Activated T-cell treated with anti-CD3 and anti-CD28 coated beads for 4 hours (primary cell): ENCODE measurements around the gene NID2.

Source experiments
- DNase-seq: peaks from one replicate; pipeline ENCODE4 v3.0.0-alpha.2; 2020

The NID2 gene

DNA sequence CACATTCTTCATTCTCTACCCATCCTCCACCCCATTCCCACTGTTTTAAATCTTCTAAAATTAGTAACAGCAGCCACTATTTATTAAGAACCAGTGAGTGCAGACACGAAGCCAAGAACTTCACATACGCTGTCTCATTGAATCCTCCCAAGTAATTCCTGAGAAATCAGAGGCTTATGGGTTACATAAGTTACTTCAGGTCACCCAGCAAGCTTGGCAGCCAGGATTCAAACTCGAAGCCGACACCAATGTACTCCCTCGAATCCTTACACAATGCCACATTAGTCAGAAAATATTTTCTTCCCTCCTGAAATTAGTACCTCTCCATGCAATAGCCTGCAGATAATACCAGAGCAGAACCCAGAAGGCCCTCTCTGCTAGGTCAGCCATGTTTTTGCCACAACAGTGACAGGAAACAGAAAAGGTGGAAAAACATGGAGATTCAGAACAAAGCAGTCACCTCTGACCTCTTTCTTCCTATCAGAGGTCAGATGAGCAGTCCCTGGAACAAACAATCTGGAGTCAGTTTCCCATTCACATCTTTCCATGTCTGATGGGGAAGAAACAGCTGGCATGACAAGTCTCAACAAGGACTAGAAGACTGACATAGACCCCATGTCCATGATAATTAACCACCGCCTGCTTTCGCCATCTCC lies 16.4 kb downstream of the NID2 start:
- no peak for DNase-seq

- DNase-seq = no peak
These were observed 17.0 kb downstream of the NID2 start for GRCh38 chr14:52051871-52052270.

DNA sequence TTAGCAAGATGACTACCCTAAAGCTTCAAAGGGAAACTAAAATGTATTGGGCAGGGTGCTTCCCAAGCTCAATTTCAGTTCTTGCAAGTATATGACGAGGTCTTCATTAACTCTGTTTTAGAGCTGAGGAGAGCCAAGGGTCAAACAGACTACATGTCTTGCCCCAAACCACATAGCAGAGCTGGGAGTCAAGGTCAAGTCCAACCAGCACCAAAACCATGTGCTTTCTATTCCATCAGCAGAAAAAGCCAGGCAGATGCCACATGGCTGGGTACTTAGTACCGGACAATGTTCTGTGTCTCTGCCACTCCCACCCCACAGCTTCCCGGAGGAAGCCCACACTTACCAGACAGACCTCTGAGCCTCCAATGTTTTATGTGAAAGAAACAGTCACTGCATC lies 17.6 kb downstream of the NID2 start:
- DNase-seq = no peak

- DNase-seq = no peak
These were observed 18.9 kb downstream of the NID2 start for GRCh38 chr14:52049721-52050588.

DNA sequence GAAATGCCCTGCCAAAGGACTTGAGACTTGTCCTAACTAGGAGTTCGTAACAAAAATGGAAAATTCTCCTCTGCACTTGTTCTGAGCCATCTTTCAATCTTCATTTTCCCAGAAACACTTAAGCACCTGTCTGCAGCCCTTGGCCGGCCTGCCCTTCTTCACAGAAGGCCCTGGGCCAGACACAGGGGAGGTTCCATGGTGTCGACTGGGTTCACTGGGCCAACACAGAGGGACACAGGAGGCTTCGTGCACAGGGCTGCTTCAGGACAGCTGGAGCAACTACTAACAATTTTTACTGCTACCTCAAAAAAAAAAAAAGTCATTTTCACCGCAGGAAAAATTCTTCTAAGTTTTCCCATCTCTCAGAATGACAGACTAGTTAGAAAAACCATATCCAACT lies 19.6 kb downstream of the NID2 start:
- no peak for DNase-seq

GRCh38 chr14:52048641-52049204 lies 20.1 kb downstream of the NID2 start:
- DNase-seq = no peak

GRCh38 chr14:52048116-52048515 lies 20.7 kb downstream of the NID2 start:
- no peak for DNase-seq

DNA sequence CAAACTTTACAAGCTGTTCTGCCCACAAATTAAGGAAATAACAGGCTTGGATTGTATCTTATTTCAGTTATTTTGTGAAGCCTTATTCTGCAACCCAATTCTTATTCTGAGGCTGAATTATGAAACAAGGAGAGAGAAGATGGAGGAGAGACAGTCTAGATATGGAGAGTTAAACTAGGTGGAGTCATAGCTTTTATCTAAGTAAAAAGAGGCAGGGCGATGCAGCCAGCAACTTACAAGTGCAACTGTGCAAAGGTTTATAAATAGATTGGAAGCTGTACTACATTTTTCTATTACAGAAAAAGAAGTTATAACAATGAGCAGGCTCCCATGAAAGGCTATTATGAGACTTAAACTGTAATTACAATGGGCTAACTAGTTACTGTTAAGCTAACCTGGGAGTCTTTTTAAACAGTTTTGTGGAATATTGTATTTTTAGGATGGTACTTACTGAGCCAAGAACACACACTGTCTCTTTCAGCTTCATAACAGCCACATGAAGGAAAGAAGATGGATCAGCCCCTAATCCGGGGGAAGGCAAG lies 22.4 kb downstream of the NID2 start:
- no peak for DNase-seq

GRCh38 chr14:52044791-52045522 lies 23.9 kb downstream of the NID2 start:
- DNase-seq = no peak

DNA sequence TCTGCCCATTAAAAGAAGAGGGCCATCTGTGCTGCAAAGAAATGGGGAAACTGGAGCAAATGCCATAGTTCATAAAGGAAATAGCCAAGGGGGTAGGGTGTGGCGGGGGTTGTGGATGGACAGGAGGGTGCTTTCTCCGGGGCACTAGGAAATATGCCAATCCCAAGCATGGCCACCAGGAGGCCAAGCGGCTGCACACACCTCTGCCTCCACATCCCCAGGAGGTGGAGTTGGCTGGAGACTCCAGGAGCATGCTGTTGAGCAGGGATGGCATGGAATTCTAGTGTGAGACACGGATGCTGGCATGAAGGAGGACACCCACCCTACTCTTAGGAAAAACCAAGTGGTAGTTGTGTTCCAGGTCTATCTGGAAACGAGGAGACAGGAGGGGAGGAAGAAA lies 25.2 kb downstream of the NID2 start:
- no peak for DNase-seq

DNA sequence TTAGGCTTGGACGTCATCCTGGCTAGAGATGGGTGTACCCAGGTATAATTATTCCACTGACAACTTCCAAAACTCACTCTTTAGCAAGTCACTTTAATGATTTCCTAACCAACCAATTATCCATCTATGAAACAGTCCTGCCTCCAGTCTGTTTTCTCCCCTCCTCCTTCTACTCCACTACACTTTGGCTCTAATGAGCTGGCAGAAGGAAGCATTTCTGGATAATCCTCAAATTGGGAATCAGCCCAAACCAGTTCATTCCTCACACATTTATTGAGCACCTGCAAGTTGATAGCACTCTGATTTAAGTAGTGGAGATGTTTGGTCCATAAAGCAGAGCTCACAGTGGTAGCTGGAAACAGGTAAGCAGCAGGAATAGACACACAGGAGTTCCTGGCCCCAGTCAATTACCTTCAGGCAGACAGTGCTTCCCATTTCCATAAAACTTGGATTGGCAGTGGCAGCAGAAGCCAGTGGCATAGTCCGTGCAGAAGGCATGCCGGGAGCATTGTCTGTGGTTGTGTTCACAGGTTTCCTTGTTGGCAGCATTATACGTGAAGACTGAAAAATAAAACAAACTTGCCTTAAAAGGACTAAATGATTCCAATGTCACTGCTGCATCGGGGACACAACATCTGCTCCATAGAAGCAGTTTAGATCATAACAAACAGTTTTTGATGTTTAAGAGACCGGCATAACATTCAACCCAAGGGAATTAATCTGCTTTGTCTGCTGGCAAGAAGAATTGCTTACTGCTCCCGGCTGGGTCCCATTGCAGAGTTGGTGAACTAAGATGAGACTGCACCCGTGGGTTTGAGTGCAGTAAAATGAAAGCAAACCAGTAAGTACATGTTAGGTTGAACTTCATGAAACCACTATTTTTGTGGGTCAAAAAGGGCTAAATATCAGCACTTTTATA lies 26.2 kb downstream of the NID2 start:
- DNase-seq = no peak

- no peak for DNase-seq
These were observed 28.3 kb downstream of the NID2 start for GRCh38 chr14:52040598-52040997.

- DNase-seq = no peak
These were observed 29.6 kb downstream of the NID2 start for GRCh38 chr14:52039124-52039815.

GRCh38 chr14:52033101-52033642 lies 35.7 kb downstream of the NID2 start:
- no peak for DNase-seq

GRCh38 chr14:52032204-52032801 lies 36.6 kb downstream of the NID2 start:
- no peak for DNase-seq

GRCh38 chr14:52031781-52032180 lies 37.1 kb downstream of the NID2 start:
- no peak for DNase-seq

- DNase-seq = no peak
These were observed 39.0 kb downstream of the NID2 start for GRCh38 chr14:52029881-52030280.

DNA sequence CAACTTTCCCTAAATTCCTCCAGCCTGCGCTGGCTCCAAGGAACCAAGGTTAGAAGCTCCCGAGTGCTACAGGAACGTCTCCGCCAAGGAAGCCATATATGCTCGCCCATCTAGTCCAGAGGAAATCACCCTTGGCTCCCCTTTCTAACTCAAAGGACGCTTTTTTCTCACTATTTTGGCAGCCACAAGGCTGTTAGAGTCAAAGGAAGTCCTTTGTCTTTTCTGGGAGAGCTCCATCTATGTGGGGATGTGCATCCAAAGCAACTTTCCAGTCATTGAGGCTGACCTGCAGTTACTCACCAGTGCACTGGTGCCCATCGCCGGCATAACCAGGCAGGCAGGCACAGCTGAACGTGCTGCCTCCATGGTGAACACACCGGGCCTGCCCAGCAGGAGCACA lies 42.0 kb downstream of the NID2 start:
- no peak for DNase-seq

GRCh38 chr14:52026017-52026660 lies 42.7 kb downstream of the NID2 start:
- no peak for DNase-seq

DNA sequence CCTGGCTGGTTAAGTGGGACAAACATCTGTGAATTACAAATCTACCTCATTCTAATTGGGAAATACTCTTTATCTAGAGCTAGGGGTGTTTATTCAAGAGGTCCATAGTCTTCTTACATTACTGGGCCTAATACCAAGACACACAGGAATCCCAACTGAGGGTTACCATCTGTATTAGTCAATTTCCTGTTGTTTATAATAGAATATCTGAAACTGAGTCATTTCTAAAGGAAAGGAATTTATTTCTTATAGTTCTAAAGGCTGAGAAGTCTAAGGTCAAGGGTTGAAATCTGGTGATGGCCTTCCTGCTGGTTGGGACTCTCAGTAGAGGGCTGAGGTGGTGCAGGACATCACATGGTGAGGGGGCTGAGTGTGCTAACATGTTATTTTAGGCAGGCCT lies 43.5 kb downstream of the NID2 start:
- no peak for DNase-seq
